H9 (cell line): ENCODE data around the gene RPS19. TPM values are rescaled to one million over a fixed set of nuclear protein-coding genes. Genes with fewer than 3 reads are reported as not detected.

Source experiments
- DNase-seq: peaks from one replicate; pipeline ENCODE4 v3.0.0-alpha.2; 2017
- H2AFZ ChIP-seq: one replicate; pipeline ENCODE4 v1.6.1; 2013; ENCODE audit warnings: mild to moderate bottlenecking, low read length, control low read depth, moderate library complexity
- H2AK5ac ChIP-seq: 2 replicates; pipeline ENCODE4 v1.6.1; 2013; ENCODE audit warnings: low read length, control low read depth, mixed read lengths; ENCODE audit not compliant: insufficient read length
- H2BK120ac ChIP-seq: one replicate; pipeline ENCODE4 v1.6.1; 2013; ENCODE audit warnings: low read depth, mild to moderate bottlenecking, low read length, control low read depth, inconsistent platforms; ENCODE audit not compliant: poor library complexity, severe bottlenecking
- H2BK12ac ChIP-seq: 2 replicates; pipeline ENCODE4 v1.6.1; 2013; ENCODE audit warnings: low read length, control low read depth, mixed read lengths, low read depth; ENCODE audit not compliant: insufficient read length
- H2BK15ac ChIP-seq: 2 replicates; pipeline ENCODE4 v1.6.1; 2013; ENCODE audit warnings: low read depth, low read length, control low read depth
- H2BK20ac ChIP-seq: one replicate; pipeline ENCODE4 v1.6.1; 2013; ENCODE audit warnings: low read depth, mild to moderate bottlenecking, low read length, control low read depth, inconsistent platforms; ENCODE audit not compliant: poor library complexity, severe bottlenecking
- H2BK5ac ChIP-seq: 2 replicates; pipeline ENCODE4 v1.6.1; 2013; ENCODE audit warnings: low read length, control low read depth, mixed read lengths; ENCODE audit not compliant: insufficient read length
- H3K14ac ChIP-seq: 2 replicates; pipeline ENCODE4 v1.6.1; 2013; ENCODE audit warnings: low read length, control low read depth; ENCODE audit not compliant: insufficient read depth
- H3K18ac ChIP-seq: 2 replicates; pipeline ENCODE4 v1.6.1; 2013; ENCODE audit warnings: low read depth, mild to moderate bottlenecking, mixed read lengths, low read length, control low read depth; ENCODE audit not compliant: insufficient read length
- H3K23ac ChIP-seq: 2 replicates; pipeline ENCODE4 v1.6.1; 2013; ENCODE audit warnings: low read length, control low read depth, mixed read lengths, low read depth; ENCODE audit not compliant: insufficient read length
- H3K23me2 ChIP-seq: 2 replicates; pipeline ENCODE4 v1.6.1; 2013; ENCODE audit warnings: low read depth, mild to moderate bottlenecking, mixed read lengths, low read length, control low read depth; ENCODE audit not compliant: insufficient read length, poor library complexity, severe bottlenecking
- H3K27ac ChIP-seq: 2 replicates; pipeline ENCODE4 v1.5.1; 2013; ENCODE audit warnings: low read length, control low read depth, mixed read lengths, low read depth; ENCODE audit not compliant: insufficient read length
- H3K27me3 ChIP-seq: 2 replicates; pipeline ENCODE4 v1.6.1; 2013; ENCODE audit warnings: low read length, control low read depth, inconsistent platforms; ENCODE audit not compliant: insufficient read depth
- H3K4ac ChIP-seq: 2 replicates; pipeline ENCODE4 v1.6.1; 2013; ENCODE audit warnings: low read depth, mild to moderate bottlenecking, control low read depth, inconsistent platforms, low read length, moderate library complexity
- H3K4me1 ChIP-seq: 2 replicates; pipeline ENCODE4 v1.6.1; 2013; ENCODE audit warnings: low read length, control low read depth, inconsistent platforms; ENCODE audit not compliant: insufficient read depth
- H3K4me2 ChIP-seq: 2 replicates; pipeline ENCODE4 v1.6.1; 2013; ENCODE audit warnings: low read length, control low read depth, mixed read lengths; ENCODE audit not compliant: insufficient read length, insufficient read depth
- H3K56ac ChIP-seq: 2 replicates; pipeline ENCODE4 v1.6.1; 2013; ENCODE audit warnings: low read depth, mild to moderate bottlenecking, mixed read lengths, low read length, control low read depth; ENCODE audit not compliant: insufficient read length
- H3K79me1 ChIP-seq: 2 replicates; pipeline ENCODE4 v1.6.1; 2013; ENCODE audit warnings: low read depth, mild to moderate bottlenecking, moderate library complexity, low read length, control low read depth, inconsistent platforms; ENCODE audit not compliant: insufficient read depth, poor library complexity, severe bottlenecking
- H3K79me2 ChIP-seq: 2 replicates; pipeline ENCODE4 v1.6.1; 2013; ENCODE audit warnings: low read length, control low read depth, inconsistent platforms; ENCODE audit not compliant: insufficient read depth
- H3K9ac ChIP-seq: 2 replicates; pipeline ENCODE4 v1.6.1; 2013; ENCODE audit warnings: low read length, control low read depth, mixed read lengths; ENCODE audit not compliant: insufficient read length; ENCODE audit errors: extremely low read depth
- H3K9me3 ChIP-seq: one replicate; pipeline ENCODE4 v1.6.1; 2013; ENCODE audit warnings: low read depth, low read length, inconsistent platforms; ENCODE audit not compliant: control insufficient read depth
- H3T11ph ChIP-seq: one replicate; pipeline ENCODE4 v1.6.1; 2013; ENCODE audit warnings: mild to moderate bottlenecking, low read length, control low read depth, inconsistent platforms
- H4K20me1 ChIP-seq: one replicate; pipeline ENCODE4 v1.6.1; 2013; ENCODE audit not compliant: control insufficient read depth, insufficient read length, insufficient read depth
- H4K5ac ChIP-seq: 2 replicates; pipeline ENCODE4 v1.6.1; 2013; ENCODE audit warnings: low read depth, mild to moderate bottlenecking, mixed read lengths, low read length, control low read depth; ENCODE audit not compliant: insufficient read length
- H4K8ac ChIP-seq: replicated peaks from 2 replicates; pipeline ENCODE4 v1.6.1; 2013; ENCODE audit warnings: low read length, control low read depth, mixed read lengths, low read depth; ENCODE audit not compliant: insufficient read length
- H4K91ac ChIP-seq: 2 replicates; pipeline ENCODE4 v1.6.1; 2013; ENCODE audit warnings: low read depth, mild to moderate bottlenecking, moderate library complexity, mixed read lengths, low read length, control low read depth; ENCODE audit not compliant: insufficient read length
- H3K27ac Mint-ChIP-seq, 3 experiments: 2 replicates in 2 of 3; 3 replicates in 1 of 3; pipeline ENCODE4 v1.8.0; 2020 to 2021; ENCODE audit warnings: mixed read lengths in 3 of 3, mild to moderate bottlenecking in 1 of 3, moderate library complexity in 1 of 3
- H3K27me3 Mint-ChIP-seq: 2 replicates; pipeline ENCODE4 v1.8.0; 2021; ENCODE audit warnings: low read depth, mild to moderate bottlenecking, moderate library complexity, mixed read lengths
- H3K36me3 Mint-ChIP-seq, 3 experiments: 2 replicates in 2 of 3; 3 replicates in 1 of 3; pipeline ENCODE4 v1.8.0; 2020 to 2021; ENCODE audit warnings: low read depth in 3 of 3, mixed read lengths in 3 of 3; ENCODE audit not compliant: insufficient read depth in 1 of 3
- H3K4me1 Mint-ChIP-seq, 2 experiments: 2 replicates each; pipeline ENCODE4 v1.8.0; 2020; ENCODE audit warnings: mixed read lengths in 2 of 2
- H3K4me3 Mint-ChIP-seq, 2 experiments: 2 replicates in 1 of 2; 3 replicates in 1 of 2; pipeline ENCODE4 v1.8.0; 2020 to 2021; ENCODE audit warnings: mild to moderate bottlenecking in 2 of 2, mixed read lengths in 2 of 2, moderate library complexity in 1 of 2
- H3K9me3 Mint-ChIP-seq, 2 experiments: 2 replicates in 1 of 2; 3 replicates in 1 of 2; pipeline ENCODE4 v1.8.0; 2020; ENCODE audit warnings: mild to moderate bottlenecking in 2 of 2, mixed read lengths in 2 of 2, moderate library complexity in 1 of 2
- CTCF ChIP-seq: fragments of 200-600 bp; sonication (generic); conservative IDR thresholded peaks from 3 replicates; pipeline ENCODE4 v1.8.0; 2021; ENCODE audit warnings: antibody characterized with exemption, mild to moderate bottlenecking
- WGBS: extraction: QIAGEN DNeasy Blood & Tissue Kit; methylation state at CpG from one replicate; pipeline ENCODE4 v1.1.7; 2013; ENCODE audit warnings: missing lambda C conversion rate, low lambda C conversion rate, mixed read lengths; ENCODE audit not compliant: insufficient read length; ENCODE audit errors: extremely low coverage; 5-methylcytosine and 5-hydroxymethylcytosine counted together
- total RNA-seq: library from RNA; stranded (reverse); gene quantifications from 2 replicates; pipeline ENCODE4 v1.2.1, GENCODE V29; 2021

RPS19 gene
- total RNA-seq, 1 experiment from 2014 or later, result 3,024 TPM

GRCh38 chr19:41810301-41810700 is 49.8 kb upstream of the RPS19 start:
- H2BK12ac ChIP-seq, result no peak overlapping the region
- peaks cover 4 to 38% (median 5%) of the 10 kb centered on the region in 3 experiments; a peak in 4 of 7 replicates for H3K36me3 Mint-ChIP-seq
- no peak overlapping the region for H2BK20ac ChIP-seq
- H4K8ac ChIP-seq, result no peak overlapping the region
- no peaks in the 10 kb centered on the region for H4K20me1 ChIP-seq
- no peak overlapping the region for H2BK5ac ChIP-seq
- DNase-seq, result no peak
- H3K9me3 ChIP-seq, result no peaks in the 10 kb centered on the region
- H4K91ac ChIP-seq, result no peak overlapping the region
- no peak for TF ChIP-seq CTCF
- no peaks in the 10 kb centered on the region for H3K4me1 ChIP-seq
- H3K4me1 Mint-ChIP-seq, result no peaks in the 10 kb centered on the region
- no peak overlapping the region for H3T11ph ChIP-seq
- H3K4me3 Mint-ChIP-seq, result no peak overlapping the region
- H2BK15ac ChIP-seq, result no peak overlapping the region
- H3K79me1 ChIP-seq, result no peaks in the 10 kb centered on the region
- no peaks in the 10 kb centered on the region; the same call in 1 of the 2 replicates for H3K27me3 ChIP-seq
- no peak overlapping the region for H3K4me2 ChIP-seq
- no peaks in the 10 kb centered on the region for H3K79me2 ChIP-seq
- H3K4ac ChIP-seq, result no peak overlapping the region; the same call in 1 of the 2 replicates
- H3K14ac ChIP-seq, result no peak overlapping the region; the same call in 1 of the 2 replicates
- H3K18ac ChIP-seq, result no peak overlapping the region
- peaks cover 6% of the 10 kb centered on the region; the same call in 1 of the 2 replicates for H3K27me3 Mint-ChIP-seq
- peaks cover 22 to 98% of the 10 kb centered on the region in 2 experiments for H3K9me3 Mint-ChIP-seq
- H4K5ac ChIP-seq, result no peak overlapping the region
- no peak overlapping the region for H3K23ac ChIP-seq
- H2AK5ac ChIP-seq, result no peak overlapping the region
- no peak overlapping the region for H3K56ac ChIP-seq
- no peak overlapping the region for H3K27ac Mint-ChIP-seq
- H2AFZ ChIP-seq, result no peak overlapping the region
- no peaks in the 10 kb centered on the region for H3K23me2 ChIP-seq
- no peak overlapping the region for H2BK120ac ChIP-seq
- no peak overlapping the region for H3K27ac ChIP-seq
- H3K9ac ChIP-seq, result no peak overlapping the region
- no CpG with 5 or more reads among the region's 4 CpGs for WGBS
